Thoracic aorta (tissue), 2 donors: ENCODE data around the gene ZDHHC11. TPM values are rescaled to one million over a fixed set of nuclear protein-coding genes. Genes with fewer than 3 reads are reported as not detected.
A peak's percentile ranks its signal among the peaks of the same experiment; 100 is the strongest.

Experiments used
- ATAC-seq: fragments of 150-250 bp; one replicate; pipeline ENCODE4 v1.8.0; 2017; ENCODE audit warnings: low read depth; ENCODE audit not compliant: insufficient number of reproducible peaks, low FRiP score
- DNase-seq: peaks from one replicate; pipeline ENCODE4 v3.0.0-alpha.2; 2020; ENCODE audit warnings: low spot score
- H3K27ac ChIP-seq, 2 donors: fragments of 200-600 bp; sonication (generic); 1 replicate in 1 of 2; 2 replicates in 1 of 2; pipeline ENCODE4 v1.5.1; 2016; ENCODE audit warnings: mild to moderate bottlenecking in 2 of 2, moderate library complexity in 2 of 2
- H3K27me3 ChIP-seq: fragments of 200-600 bp; sonication (generic); replicated peaks from 2 replicates; pipeline ENCODE4 v1.6.0; 2016; ENCODE audit warnings: mild to moderate bottlenecking; ENCODE audit not compliant: insufficient read depth
- H3K36me3 ChIP-seq: fragments of 200-600 bp; sonication (generic); one replicate; pipeline ENCODE4 v1.5.1; 2016
- H3K4me1 ChIP-seq, 2 donors: fragments of 200-600 bp; sonication (generic); 1 replicate in 1 of 2; 2 replicates in 1 of 2; pipeline versions ENCODE4 v1.5.1 to v1.6.0; 2016; ENCODE audit warnings: low read depth in 2 of 2, mild to moderate bottlenecking in 1 of 2; ENCODE audit not compliant: control insufficient read depth in 1 of 2
- H3K4me3 ChIP-seq: fragments of 200-600 bp; sonication (generic); 2 replicates; pipeline ENCODE4 v1.5.1; 2016; ENCODE audit warnings: mild to moderate bottlenecking
- H3K9me3 ChIP-seq: fragments of 200-600 bp; sonication (generic); 2 replicates; pipeline ENCODE4 v1.5.1; 2016
- total RNA-seq, 2 donors: library from RNA; depleted of rRNA; stranded (reverse); fragments of >200 nt; gene quantifications; one replicate each; pipeline versions ENCODE4 v1.1.0 to v1.2.3, GENCODE V29; 2016
- TF ChIP-seq, protein P1 (sequence below): fragments of 200-600 bp; sonication (generic); IDR thresholded peaks from one replicate; pipeline ENCODE4 v1.5.1; 2019; ENCODE audit warnings: antibody characterized with exemption

The ZDHHC11 gene
- total RNA-seq, 2 donors from 2014 or later = 4.2 to 5.6 TPM

DNA sequence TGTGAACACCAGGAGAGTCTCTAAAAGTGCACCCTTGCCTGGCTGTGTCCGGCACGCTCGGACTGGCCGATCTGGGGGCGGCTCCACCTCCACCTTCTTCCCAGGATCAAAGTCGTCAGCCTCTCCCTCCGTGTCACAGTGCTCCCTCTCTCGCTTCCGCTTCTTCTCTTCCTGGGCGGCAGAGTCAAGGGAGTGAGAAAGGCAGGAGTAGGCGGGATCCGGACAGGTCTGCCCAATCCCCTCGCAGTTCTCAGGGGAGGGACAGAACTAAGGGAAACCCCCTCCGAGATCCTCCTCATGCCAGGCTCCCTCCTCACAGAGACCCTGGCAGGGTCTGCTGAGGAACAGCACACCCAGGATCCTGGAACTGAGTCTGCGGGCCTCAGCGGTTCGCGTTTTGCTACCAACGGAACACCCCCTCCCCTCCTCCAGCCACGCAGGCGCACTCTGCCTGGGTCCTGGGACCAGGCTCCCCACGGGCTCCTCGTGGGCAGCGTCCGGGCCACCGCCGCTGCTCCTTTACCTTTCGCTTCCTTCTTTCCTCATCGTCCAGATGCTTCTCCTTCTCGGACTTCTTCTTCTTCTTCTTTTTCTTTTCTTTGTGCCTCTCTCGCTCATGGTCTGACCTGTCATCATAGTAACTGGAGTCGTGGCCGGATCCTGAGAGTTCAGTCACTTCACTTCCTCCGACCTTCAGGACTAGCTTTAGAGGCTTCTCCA lies 40.5 kb upstream of the ZDHHC11 start:
- H3K4me1 ChIP-seq = peaks cover 11 to 23% of the 10 kb centered on the region in 2 donors
- H3K9me3 ChIP-seq = no peaks in the 10 kb centered on the region
- peak overlapping the region in 1 of 2 donors; percentile 91 for H3K27ac ChIP-seq
- H3K4me3 ChIP-seq = peak overlapping the region; percentile 86
- ATAC-seq (no peak), DNase-seq (no peak)
- no peaks in the 10 kb centered on the region for H3K27me3 ChIP-seq
- H3K36me3 ChIP-seq = peaks cover 17% of the 10 kb centered on the region
- TF ChIP-seq, protein P1, sequence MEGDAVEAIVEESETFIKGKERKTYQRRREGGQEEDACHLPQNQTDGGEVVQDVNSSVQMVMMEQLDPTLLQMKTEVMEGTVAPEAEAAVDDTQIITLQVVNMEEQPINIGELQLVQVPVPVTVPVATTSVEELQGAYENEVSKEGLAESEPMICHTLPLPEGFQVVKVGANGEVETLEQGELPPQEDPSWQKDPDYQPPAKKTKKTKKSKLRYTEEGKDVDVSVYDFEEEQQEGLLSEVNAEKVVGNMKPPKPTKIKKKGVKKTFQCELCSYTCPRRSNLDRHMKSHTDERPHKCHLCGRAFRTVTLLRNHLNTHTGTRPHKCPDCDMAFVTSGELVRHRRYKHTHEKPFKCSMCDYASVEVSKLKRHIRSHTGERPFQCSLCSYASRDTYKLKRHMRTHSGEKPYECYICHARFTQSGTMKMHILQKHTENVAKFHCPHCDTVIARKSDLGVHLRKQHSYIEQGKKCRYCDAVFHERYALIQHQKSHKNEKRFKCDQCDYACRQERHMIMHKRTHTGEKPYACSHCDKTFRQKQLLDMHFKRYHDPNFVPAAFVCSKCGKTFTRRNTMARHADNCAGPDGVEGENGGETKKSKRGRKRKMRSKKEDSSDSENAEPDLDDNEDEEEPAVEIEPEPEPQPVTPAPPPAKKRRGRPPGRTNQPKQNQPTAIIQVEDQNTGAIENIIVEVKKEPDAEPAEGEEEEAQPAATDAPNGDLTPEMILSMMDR = no peak

DNA sequence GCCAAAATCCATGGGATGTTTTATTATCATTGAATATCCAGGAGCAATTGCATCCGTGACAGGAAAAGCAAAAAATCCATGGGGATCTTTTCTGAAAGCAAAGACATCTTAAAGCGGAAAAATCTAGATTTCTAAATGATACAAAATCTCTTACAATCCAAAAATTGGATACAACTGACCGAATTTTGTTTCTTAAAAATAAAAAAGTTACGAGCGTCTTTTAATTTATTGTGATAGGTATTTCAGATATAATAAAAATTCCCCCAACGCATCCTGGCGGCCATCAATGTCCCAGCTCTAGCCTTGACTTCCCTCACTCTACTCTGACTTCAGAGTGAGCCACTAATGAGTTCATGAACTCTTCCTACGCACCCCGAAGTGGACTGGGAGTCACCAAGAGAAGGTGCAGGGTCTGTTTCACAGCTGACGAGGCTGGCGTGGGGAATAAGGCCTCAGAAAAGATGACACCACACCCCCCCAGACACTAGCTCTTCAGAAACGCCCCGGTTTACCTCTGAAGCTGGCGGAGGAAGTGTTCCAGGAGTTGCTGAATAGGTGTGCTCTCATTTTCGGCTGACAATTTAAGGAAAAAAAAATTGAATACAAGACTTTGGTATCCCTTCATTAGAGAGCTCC lies 38.4 kb upstream of the ZDHHC11 start:
- Histone ChIP-seq H3K9me3 (no peaks in the 10 kb centered on the region), H3K36me3 (peaks cover 34% of the 10 kb centered on the region), H3K27me3 (no peaks in the 10 kb centered on the region), H3K27ac (no peak overlapping the region), H3K4me3 (no peak overlapping the region), H3K4me1 (peaks cover 11 to 23% of the 10 kb centered on the region in 2 donors)
- DNase-seq (no peak), ATAC-seq (no peak)
- TF ChIP-seq, protein P1 = no peak

DNA sequence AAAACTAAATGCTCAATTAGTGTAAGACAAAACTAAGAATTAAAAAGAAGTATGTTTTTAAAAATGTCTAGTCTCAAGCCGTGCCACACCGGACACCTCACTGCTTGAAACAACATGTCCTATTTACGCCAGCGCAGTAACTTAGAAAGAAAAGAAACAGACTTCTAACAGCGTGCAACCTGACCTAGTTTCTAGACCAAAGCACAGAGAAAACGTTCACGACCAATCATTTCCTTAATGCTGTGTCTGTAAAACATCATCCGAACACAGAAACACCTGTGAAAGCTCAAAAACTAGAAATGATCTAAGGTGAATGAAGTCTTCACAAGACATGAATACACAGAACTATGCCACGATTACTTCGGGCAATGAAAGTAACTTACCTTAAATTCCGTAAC lies 37.9 kb upstream of the ZDHHC11 start:
- peaks cover 40% of the 10 kb centered on the region for H3K36me3 ChIP-seq
- no peak for ATAC-seq

DNA sequence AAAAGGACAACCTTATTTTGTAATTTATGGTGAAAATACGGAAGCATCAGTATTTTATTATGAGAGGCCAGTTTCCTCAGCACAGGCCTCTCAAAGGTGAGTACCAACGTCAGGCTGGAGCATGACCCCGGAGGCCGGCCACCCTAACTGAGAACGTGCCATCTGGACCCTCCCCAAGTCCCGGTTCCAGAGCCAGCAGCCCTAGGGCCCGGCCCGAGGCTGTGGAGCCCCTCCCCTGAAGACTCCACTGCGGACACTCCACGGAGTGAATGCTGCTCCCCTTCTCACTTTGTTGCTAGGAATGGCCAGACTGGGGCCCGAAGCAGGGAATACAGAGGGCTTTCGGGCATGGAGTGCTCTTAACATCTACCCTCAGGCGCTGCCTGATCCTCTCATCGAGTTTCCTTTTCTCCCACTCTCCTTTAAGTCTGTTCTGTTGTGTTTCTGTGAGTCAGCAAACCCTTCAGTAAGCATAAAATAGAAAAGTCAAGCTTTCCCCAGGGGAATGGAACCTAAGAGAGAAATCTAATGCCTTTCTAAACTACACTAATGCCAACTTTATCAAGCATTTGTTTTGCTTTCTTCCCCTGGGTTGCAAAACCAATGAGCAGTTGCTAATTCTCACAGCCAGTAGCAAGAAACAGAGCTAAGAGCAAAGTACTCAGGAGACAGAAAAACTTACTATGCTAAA lies 37.3 kb upstream of the ZDHHC11 start:
- Histone ChIP-seq H3K27me3 (no peaks in the 10 kb centered on the region), H3K27ac (no peak overlapping the region), H3K9me3 (no peaks in the 10 kb centered on the region), H3K36me3 (peaks cover 45% of the 10 kb centered on the region), H3K4me3 (no peak overlapping the region), H3K4me1 (peaks cover 8 to 17% of the 10 kb centered on the region in 2 donors)
- DNase-seq (no peak), ATAC-seq (no peak)
- TF ChIP-seq, protein P1 = no peak

More for the DNA sequence above, 37.9 kb upstream of the ZDHHC11 start:
- Histone ChIP-seq H3K27me3 (no peaks in the 10 kb centered on the region), H3K4me3 (no peak overlapping the region), H3K27ac (no peak overlapping the region), H3K9me3 (no peaks in the 10 kb centered on the region), H3K4me1 (peaks cover 11 to 23% of the 10 kb centered on the region in 2 donors)
- TF ChIP-seq, protein P1 = no peak
- DNase-seq = no peak

DNA sequence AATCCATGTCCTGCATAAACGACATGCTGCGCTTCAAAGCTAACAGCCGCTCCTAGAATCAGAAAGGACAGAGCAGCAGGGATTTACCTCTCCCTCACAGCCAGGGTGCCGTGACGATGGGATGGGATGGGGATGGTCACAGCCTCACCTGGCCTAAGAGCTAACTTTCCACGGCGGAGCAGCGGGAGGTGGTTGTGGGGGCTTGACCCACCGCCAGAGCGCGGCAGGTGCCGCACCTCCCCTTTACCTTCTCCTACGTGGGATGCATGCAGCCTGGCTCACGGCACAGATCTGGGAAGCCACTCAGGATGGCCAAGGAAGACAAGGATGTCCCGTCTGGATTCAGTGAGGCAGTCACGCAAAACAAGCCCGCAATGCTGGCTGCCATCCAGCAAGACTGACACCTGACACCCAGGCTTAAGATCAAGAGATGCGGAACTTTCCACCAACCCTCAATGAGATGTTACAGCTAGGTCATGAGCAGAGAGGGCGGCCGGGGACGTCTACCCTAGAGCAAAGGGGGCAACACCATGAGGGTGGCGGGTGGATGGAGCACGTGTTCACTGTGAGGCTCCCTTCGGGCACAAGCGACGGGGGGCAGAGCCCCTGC lies 36.0 kb upstream of the ZDHHC11 start:
- H3K4me3 ChIP-seq = no peak overlapping the region
- peaks cover 47% of the 10 kb centered on the region for H3K36me3 ChIP-seq
- peaks cover 7 to 13% of the 10 kb centered on the region in 2 donors for H3K4me1 ChIP-seq
- H3K27me3 ChIP-seq = no peaks in the 10 kb centered on the region
- TF ChIP-seq, protein P1 = no peak
- H3K9me3 ChIP-seq = no peaks in the 10 kb centered on the region
- DNase-seq (no peak), ATAC-seq (no peak)
- no peak overlapping the region for H3K27ac ChIP-seq
